Endothelial cell of umbilical vein (primary cell): Measurements from ENCODE around the gene HP1BP3. TPM values are rescaled to one million over a fixed set of nuclear protein-coding genes. Genes with fewer than 3 reads are reported as not detected.

Source experiments
- BruUV-seq: library from RNA; stranded (reverse); fragments of 400-500 nt; replicated peaks from 2 replicates; lab custom pipeline; 2021; lab: Mats Ljungman, UMichigan
- CTCF ChIA-PET: fragments of 300-600, 350-600 bp; sonication (Branson Sonifier 250); formaldehyde crosslinking; loops from one replicate; lab custom pipeline; 2021; ENCODE audit warnings: antibody characterized with exemption, inconsistent platforms; lab: Charles Lee
- POLR2A ChIA-PET: fragments of 300-600, 350-600 bp; sonication (Branson Sonifier 250); formaldehyde crosslinking; loops from one replicate; lab custom pipeline; 2021; ENCODE audit warnings: antibody characterized with exemption, inconsistent platforms; lab: Charles Lee
- DNase-seq: peaks from one replicate; pipeline ENCODE4 v3.0.0-alpha.2; 2011; ENCODE audit warnings: low read depth, low spot score
- FAIRE-seq: peaks from 2 replicates; lab custom pipeline; 2011; peaks lifted over from hg19 to GRCh38; lab: Jason Lieb, UNC
- H2AFZ ChIP-seq: 2 replicates; pipeline ENCODE4 v1.6.0; 2012; ENCODE audit warnings: low read depth, low read length, control low read depth, inconsistent platforms
- H3K27ac ChIP-seq: 2 replicates; pipeline ENCODE4 v1.5.1; 2011; ENCODE audit warnings: low read depth, mild to moderate bottlenecking, control low read depth, low read length, moderate library complexity; ENCODE audit not compliant: insufficient read depth
- H3K27me3 ChIP-seq, 2 experiments: 2 replicates each; pipeline versions ENCODE4 v1.6.0 to v1.6.1; 2011; ENCODE audit warnings: low read length in 2 of 2, mixed read lengths in 1 of 2; ENCODE audit not compliant: control insufficient read depth in 2 of 2, insufficient read depth in 2 of 2
- H3K36me3 ChIP-seq, 2 experiments: 2 replicates in 1 of 2; 3 replicates in 1 of 2; pipeline ENCODE4 v1.5.1; 2011; ENCODE audit warnings: low read length in 2 of 2, mild to moderate bottlenecking in 1 of 2, moderate library complexity in 1 of 2; ENCODE audit not compliant: control insufficient read depth in 2 of 2, insufficient read depth in 2 of 2; ENCODE audit errors: extremely low read depth in 1 of 2
- H3K4me1 ChIP-seq: 3 replicates; pipeline ENCODE4 v1.5.1; 2011; ENCODE audit warnings: mild to moderate bottlenecking, low read length; ENCODE audit not compliant: control insufficient read depth, insufficient read depth; ENCODE audit errors: extremely low read depth
- H3K4me2 ChIP-seq: 2 replicates; pipeline ENCODE4 v1.6.1; 2011; ENCODE audit warnings: low read length, control low read depth, mixed read lengths; ENCODE audit not compliant: insufficient read depth
- H3K4me3 ChIP-seq, 3 experiments: fragments of 200-600 bp in 1 of 3; sonication (generic), shearing (Covaris generic) in 1 of 3; replicated peaks in 1 of 3; 2 replicates each; pipeline ENCODE4 v1.5.1; 2011 to 2016; ENCODE audit warnings: control low read depth in 3 of 3, low read length in 3 of 3, mild to moderate bottlenecking in 2 of 3, inconsistent platforms in 1 of 3, low read depth in 1 of 3, moderate library complexity in 1 of 3; ENCODE audit not compliant: insufficient read depth in 1 of 3
- H3K79me2 ChIP-seq: 2 replicates; pipeline ENCODE4 v1.6.0; 2012; ENCODE audit warnings: low read length, inconsistent platforms; ENCODE audit not compliant: control insufficient read depth, insufficient read depth
- H3K9ac ChIP-seq: replicated peaks from 2 replicates; pipeline ENCODE3; 2011; ENCODE audit warnings: low read length, control low read depth; ENCODE audit not compliant: insufficient read depth; ENCODE audit errors: extremely low read depth
- H3K9me1 ChIP-seq: replicated peaks from 3 replicates; pipeline ENCODE4 v1.6.0; 2011; ENCODE audit warnings: mild to moderate bottlenecking, low read length; ENCODE audit not compliant: control insufficient read depth, insufficient read depth; ENCODE audit errors: extremely low read depth
- H3K9me3 ChIP-seq: replicated peaks from 2 replicates; pipeline ENCODE4 v1.5.1; 2012; ENCODE audit warnings: low read length, inconsistent platforms; ENCODE audit not compliant: control insufficient read depth, insufficient read depth
- H4K20me1 ChIP-seq: replicated peaks from 2 replicates; pipeline ENCODE3; 2011; ENCODE audit warnings: mild to moderate bottlenecking, low read length; ENCODE audit not compliant: control insufficient read depth, insufficient read depth; ENCODE audit errors: extremely low read depth
- CTCF ChIP-seq, 2 donors: IDR thresholded peaks; 1 replicate in 1 of 2; 2 replicates in 1 of 2; pipeline ENCODE4 v1.5.1; 2011; ENCODE audit warnings: low read length in 2 of 2, mild to moderate bottlenecking in 2 of 2, moderate library complexity in 2 of 2, control low read depth in 1 of 2, inconsistent platforms in 1 of 2, low read depth in 1 of 2; ENCODE audit not compliant: insufficient read depth in 1 of 2; ENCODE audit errors: extremely low read depth in 1 of 2
- EZH2 ChIP-seq: IDR thresholded peaks from 2 replicates; pipeline ENCODE4 v1.6.1; 2012; ENCODE audit warnings: borderline replicate concordance, low read depth, mild to moderate bottlenecking, moderate library complexity, low read length, inconsistent platforms; ENCODE audit not compliant: severe bottlenecking
- FOS ChIP-seq: IDR thresholded peaks from 2 replicates; pipeline ENCODE4 v1.6.1; 2011; ENCODE audit warnings: mild to moderate bottlenecking, low read length, moderate library complexity, borderline replicate concordance; ENCODE audit not compliant: insufficient read depth
- MYC ChIP-seq: IDR thresholded peaks from one replicate; pipeline ENCODE4 v1.6.1; 2011; ENCODE audit warnings: mild to moderate bottlenecking, low read depth, low read length
- POLR2AphosphoS5 ChIP-seq: IDR thresholded peaks from 2 replicates; pipeline ENCODE4 v1.6.1; 2012; ENCODE audit warnings: low read depth, mild to moderate bottlenecking, control low read depth, low read length, moderate library complexity; ENCODE audit not compliant: insufficient read depth
- dilution Hi-C: fragments of 300-500 bp; cut with MboI; formaldehyde crosslinking; loops from one replicate; pipeline ENCODE4 v1.15.0; 2019; ENCODE audit warnings: low sequenced_read_pairs; ENCODE audit not compliant: extremely low pct_ligation_motif_present
- intact Hi-C: fragments of 100-400 bp; cut with micrococcal nuclease; formaldehyde crosslinking; loops from one replicate; pipeline ENCODE4 v1.10.0; 2022
- polyA plus RNA-seq, 4 experiments: library from polyadenylated mRNA; depleted of rRNA in 3 of 4; stranded (reverse) in 3 of 4; unstranded in 1 of 4; fragments of >200 nt; gene quantifications; 2 replicates each; pipeline versions ENCODE4 v1.2.1 to v1.2.3, GENCODE V29; 2011 to 2012; ENCODE audit warnings: missing spikeins in 1 of 4
- total RNA-seq: library from RNA; stranded (reverse); gene quantifications from 2 replicates; pipeline ENCODE4 v1.2.3, GENCODE V29; 2021

The HP1BP3 gene
- total and polyA plus RNA-seq, 2 donors (not counting 3 experiments of a cell fraction or from before 2014, with no cell fraction given) = 87.2 to 231 TPM

DNA sequence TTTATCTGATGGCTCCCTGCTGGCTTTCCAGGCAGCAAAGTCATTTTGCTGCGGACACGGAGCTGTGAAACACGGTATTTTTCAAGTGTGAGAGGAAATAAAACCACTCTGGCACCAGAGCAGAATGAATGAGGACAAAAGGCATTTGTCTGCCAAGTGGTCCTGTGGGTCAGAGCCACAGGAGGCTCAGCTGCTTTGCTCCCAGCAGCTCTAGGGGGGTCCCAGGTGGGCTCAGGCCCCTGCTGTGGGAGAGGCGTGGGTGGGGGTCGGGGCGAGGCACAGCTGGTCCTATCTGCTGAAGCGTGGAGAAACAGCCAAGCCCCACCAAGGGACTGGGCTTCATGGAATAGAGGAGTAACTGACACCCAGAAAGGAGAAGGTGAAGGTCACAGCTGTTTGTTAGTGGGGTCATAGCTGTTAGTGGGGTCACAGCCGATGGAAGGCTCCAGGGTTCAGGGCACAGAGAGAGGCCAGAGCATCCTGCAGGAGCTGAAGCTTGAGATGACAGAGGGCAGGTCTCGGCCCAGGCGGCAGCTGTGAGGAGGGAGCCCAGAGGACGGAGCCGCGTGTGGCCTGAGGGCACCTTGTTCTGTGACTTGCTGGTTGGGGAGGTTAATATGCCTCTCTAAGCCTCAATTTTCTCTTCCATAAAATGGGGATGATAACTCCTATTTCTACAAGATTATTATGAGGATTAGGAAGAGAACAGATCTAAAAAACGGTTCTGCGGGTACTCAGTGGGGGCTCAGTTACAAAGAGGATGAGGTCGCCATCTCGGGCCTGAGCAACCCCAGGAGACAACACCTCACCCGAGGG, 76.4 kb downstream of the HP1BP3 start:
- H4K20me1 ChIP-seq = no peaks in the 10 kb centered on the region
- no peaks in the 10 kb centered on the region for H3K9me3 ChIP-seq
- DNase-seq = no peak
- H3K36me3 ChIP-seq = no peaks in the 10 kb centered on the region
- H3K4me3 ChIP-seq = no peak overlapping the region
- H3K4me2 ChIP-seq = no peak overlapping the region
- H3K9ac ChIP-seq = no peak overlapping the region
- no peak overlapping the region for H2AFZ ChIP-seq
- POLR2A ChIA-PET = no interaction called here
- H3K27ac ChIP-seq = no peak overlapping the region
- H3K9me1 ChIP-seq = no peaks in the 10 kb centered on the region
- intact Hi-C loops = no loop called here
- TF ChIP-seq FOS (no peak), MYC (no peak), POLR2AphosphoS5 (no peak), CTCF (IDR thresholded peaks at IDR 0.05; ENCODE audit: extremely low read depth in 1 of 2, insufficient read depth in 1 of 2, low read depth in 1 of 2, low read length in 2 of 2) (no peak), EZH2 (no peak)
- no peak for FAIRE-seq
- no TSS peak for BruUV-seq
- dilution Hi-C loops = no loop called here
- CTCF ChIA-PET = interaction anchor here (1.3 to 1.4 kb wide), 2 partner anchors 12 to 14 kb away, joined by 4 to 5 read pairs; no protein-coding TSS in a partner anchor
- H3K27me3 ChIP-seq = no peaks in the 10 kb centered on the region
- no peaks in the 10 kb centered on the region for H3K79me2 ChIP-seq
- no peaks in the 10 kb centered on the region for H3K4me1 ChIP-seq
